ENCODE measurements around the gene DNAH10. TPM values are rescaled to one million over a fixed set of nuclear protein-coding genes. Genes with fewer than 3 reads are reported as not detected.

Gene DNAH10
- total RNA-seq, 1 donor from 2014 or later: 1.0 TPM

GRCh38 chr12:123893276-123893675 is 131.2 kb downstream of the DNAH10 start:
- H3K4me3 Mint-ChIP-seq (ENCODE audit: low read depth): no peak overlapping the region
- H3K27me3 Mint-ChIP-seq: peaks cover 33% of the 10 kb centered on the region
- H3K9me3 Mint-ChIP-seq (ENCODE audit: low read depth): no peaks in the 10 kb centered on the region
- no peak for TF ChIP-seq CTCF (IDR thresholded peaks at IDR 0.05; ENCODE audit: unreplicated experiment)
- H3K36me3 Mint-ChIP-seq (ENCODE audit: insufficient read depth): no peaks in the 10 kb centered on the region
- DNase-seq (ENCODE audit: low spot score, unreplicated experiment): no peak
- no peak overlapping the region for H3K27ac Mint-ChIP-seq
- H3K4me1 Mint-ChIP-seq (ENCODE audit: low read depth): no peaks in the 10 kb centered on the region

GRCh38 chr12:123894823-123895345 is 132.8 kb downstream of the DNAH10 start:
- H3K27ac Mint-ChIP-seq: no peak overlapping the region
- H3K9me3 Mint-ChIP-seq (ENCODE audit: low read depth): no peaks in the 10 kb centered on the region
- no peak for DNase-seq (ENCODE audit: low spot score, unreplicated experiment)
- no peak overlapping the region for H3K4me3 Mint-ChIP-seq (ENCODE audit: low read depth)
- H3K27me3 Mint-ChIP-seq: peaks cover 32% of the 10 kb centered on the region
- TF ChIP-seq CTCF (IDR thresholded peaks at IDR 0.05; ENCODE audit: unreplicated experiment): no peak
- no peaks in the 10 kb centered on the region for H3K36me3 Mint-ChIP-seq (ENCODE audit: insufficient read depth)
- no peaks in the 10 kb centered on the region for H3K4me1 Mint-ChIP-seq (ENCODE audit: low read depth)

GRCh38 chr12:123895451-123895850 is 133.3 kb downstream of the DNAH10 start:
- Mint-ChIP-seq H3K27me3 (peaks cover 31% of the 10 kb centered on the region), H3K9me3 (ENCODE audit: low read depth) (no peaks in the 10 kb centered on the region), H3K4me3 (ENCODE audit: low read depth) (no peak overlapping the region)

GRCh38 chr12:123896767-123897166 is 134.7 kb downstream of the DNAH10 start:
- no peaks in the 10 kb centered on the region for H3K36me3 Mint-ChIP-seq (ENCODE audit: insufficient read depth)
- H3K4me1 Mint-ChIP-seq (ENCODE audit: low read depth): peaks cover 2% of the 10 kb centered on the region
- no peak for TF ChIP-seq CTCF (IDR thresholded peaks at IDR 0.05; ENCODE audit: unreplicated experiment)
- H3K27me3 Mint-ChIP-seq: peaks cover 19% of the 10 kb centered on the region
- H3K9me3 Mint-ChIP-seq (ENCODE audit: low read depth): no peaks in the 10 kb centered on the region
- no peak overlapping the region for H3K27ac Mint-ChIP-seq
- no peak for DNase-seq (ENCODE audit: low spot score, unreplicated experiment)
- no peak overlapping the region for H3K4me3 Mint-ChIP-seq (ENCODE audit: low read depth)

More at GRCh38 chr12:123895451-123895850, 133.3 kb downstream of the DNAH10 start:
- no peaks in the 10 kb centered on the region for H3K4me1 Mint-ChIP-seq (ENCODE audit: low read depth)
- no peak for TF ChIP-seq CTCF (IDR thresholded peaks at IDR 0.05; ENCODE audit: unreplicated experiment)
- no peak for DNase-seq (ENCODE audit: low spot score, unreplicated experiment)
- no peak overlapping the region for H3K27ac Mint-ChIP-seq
- H3K36me3 Mint-ChIP-seq (ENCODE audit: insufficient read depth): no peaks in the 10 kb centered on the region

- H3K9me3 Mint-ChIP-seq (ENCODE audit: low read depth): no peaks in the 10 kb centered on the region
- H3K4me3 Mint-ChIP-seq (ENCODE audit: low read depth): no peak overlapping the region
- no peak for TF ChIP-seq CTCF (IDR thresholded peaks at IDR 0.05; ENCODE audit: unreplicated experiment)
- no peak overlapping the region for H3K27ac Mint-ChIP-seq
- DNase-seq (ENCODE audit: low spot score, unreplicated experiment): no peak
- peaks cover 2% of the 10 kb centered on the region for H3K4me1 Mint-ChIP-seq (ENCODE audit: low read depth)
- peaks cover 16% of the 10 kb centered on the region for H3K27me3 Mint-ChIP-seq
- H3K36me3 Mint-ChIP-seq (ENCODE audit: insufficient read depth): no peaks in the 10 kb centered on the region
These were observed 135.1 kb downstream of the DNAH10 start for GRCh38 chr12:123897221-123897620.

Measured in progenitor cell of endocrine pancreas (in vitro differentiated cells).